DOHH2 (cell line): ENCODE results near the gene KRTAP10-3.
"Not testable (repeated sequence)": the region's sequence is repeated elsewhere in the genome, so short reads cannot be mapped to it uniquely, and the experiment has no call there.

Source experiments
- H3F3A ChIP-seq: fragments of 200-600 bp; sonication (generic), shearing (Covaris generic); 2 replicates; pipeline ENCODE4 v1.6.0; 2016; ENCODE audit warnings: antibody characterized with exemption, mild to moderate bottlenecking; ENCODE audit not compliant: control insufficient read depth, insufficient read depth
- H3K27ac ChIP-seq: fragments of 200-600 bp; sonication (generic); 2 replicates; pipeline ENCODE4 v1.5.1; 2014; ENCODE audit warnings: low read depth, mild to moderate bottlenecking, low read length, moderate library complexity
- H3K27me3 ChIP-seq: fragments of 200-600 bp; sonication (generic); 2 replicates; pipeline ENCODE4 v1.6.1; 2014; ENCODE audit warnings: mild to moderate bottlenecking, low read length, mixed read lengths; ENCODE audit not compliant: control insufficient read depth
- H3K36me3 ChIP-seq: fragments of 200-600 bp; sonication (generic); 2 replicates; pipeline ENCODE4 v1.6.1; 2014; ENCODE audit warnings: mild to moderate bottlenecking, low read length, moderate library complexity, mixed read lengths; ENCODE audit not compliant: control insufficient read depth
- H3K4me1 ChIP-seq: fragments of 200-600 bp; sonication (generic); 2 replicates; pipeline ENCODE4 v1.6.1; 2014; ENCODE audit warnings: mild to moderate bottlenecking, low read length, mixed read lengths; ENCODE audit not compliant: control insufficient read depth
- H3K4me2 ChIP-seq: fragments of 200-600 bp; sonication (generic); 2 replicates; pipeline ENCODE4 v1.6.0; 2014; ENCODE audit warnings: mild to moderate bottlenecking, low read length, moderate library complexity
- H3K4me3 ChIP-seq: fragments of 200-600 bp; sonication (generic); 2 replicates; pipeline ENCODE4 v1.5.1; 2014; ENCODE audit warnings: mild to moderate bottlenecking, low read length, mixed read lengths
- H3K79me2 ChIP-seq: fragments of 200-600 bp; sonication (generic); 2 replicates; pipeline ENCODE4 v1.6.1; 2014; ENCODE audit warnings: mild to moderate bottlenecking, low read length, mixed read lengths; ENCODE audit not compliant: control insufficient read depth
- H3K9me2 ChIP-seq: fragments of 200-600 bp; sonication (generic); replicated peaks from 2 replicates; pipeline ENCODE4 v1.6.1; 2014; ENCODE audit warnings: mild to moderate bottlenecking, low read length, mixed read lengths; ENCODE audit not compliant: control insufficient read depth
- H3K9me3 ChIP-seq: fragments of 200-600 bp; sonication (generic); 2 replicates; pipeline ENCODE4 v1.6.1; 2014; ENCODE audit warnings: antibody characterized with exemption, low read length, mixed read lengths; ENCODE audit not compliant: control insufficient read depth, insufficient read depth
- H4K20me1 ChIP-seq: fragments of 200-600 bp; sonication (generic); 2 replicates; pipeline ENCODE4 v1.6.0; 2014; ENCODE audit warnings: low read depth, mild to moderate bottlenecking, antibody characterized with exemption, low read length, moderate library complexity; ENCODE audit not compliant: control insufficient read depth, insufficient read depth
- CTCF ChIP-seq: fragments of 200-600 bp; sonication (generic); IDR thresholded peaks from one replicate; pipeline ENCODE4 v1.5.1; 2014; ENCODE audit warnings: antibody characterized with exemption, mild to moderate bottlenecking, low read depth, low read length; ENCODE audit not compliant: poor library complexity, severe bottlenecking
- EZH2phosphoT487 ChIP-seq: fragments of 200-600 bp; sonication (generic); IDR thresholded peaks from 2 replicates; pipeline ENCODE4 v1.6.1; 2017; ENCODE audit warnings: borderline replicate concordance, mild to moderate bottlenecking, antibody characterized with exemption, low read length, moderate library complexity, mixed read lengths

Gene KRTAP10-3

GRCh38 chr21:44581158-44581557 is 22.6 kb upstream of the KRTAP10-3 start:
- no peak overlapping the region for H3K4me2 ChIP-seq
- peaks cover 13% of the 10 kb centered on the region; the same call in 1 of the 2 replicates for H3K9me3 ChIP-seq
- H3K4me3 ChIP-seq: no peak overlapping the region
- H3K9me2 ChIP-seq: no peaks in the 10 kb centered on the region
- no peaks in the 10 kb centered on the region for H3K36me3 ChIP-seq
- no peak overlapping the region for H3K27ac ChIP-seq
- no peaks in the 10 kb centered on the region for H3K27me3 ChIP-seq
- H3K4me1 ChIP-seq: no peaks in the 10 kb centered on the region
- H3K79me2 ChIP-seq: no peaks in the 10 kb centered on the region
- H3F3A ChIP-seq: no peaks in the 10 kb centered on the region
- TF ChIP-seq EZH2phosphoT487 (no peak), CTCF (no peak)
- no peaks in the 10 kb centered on the region for H4K20me1 ChIP-seq

DNA sequence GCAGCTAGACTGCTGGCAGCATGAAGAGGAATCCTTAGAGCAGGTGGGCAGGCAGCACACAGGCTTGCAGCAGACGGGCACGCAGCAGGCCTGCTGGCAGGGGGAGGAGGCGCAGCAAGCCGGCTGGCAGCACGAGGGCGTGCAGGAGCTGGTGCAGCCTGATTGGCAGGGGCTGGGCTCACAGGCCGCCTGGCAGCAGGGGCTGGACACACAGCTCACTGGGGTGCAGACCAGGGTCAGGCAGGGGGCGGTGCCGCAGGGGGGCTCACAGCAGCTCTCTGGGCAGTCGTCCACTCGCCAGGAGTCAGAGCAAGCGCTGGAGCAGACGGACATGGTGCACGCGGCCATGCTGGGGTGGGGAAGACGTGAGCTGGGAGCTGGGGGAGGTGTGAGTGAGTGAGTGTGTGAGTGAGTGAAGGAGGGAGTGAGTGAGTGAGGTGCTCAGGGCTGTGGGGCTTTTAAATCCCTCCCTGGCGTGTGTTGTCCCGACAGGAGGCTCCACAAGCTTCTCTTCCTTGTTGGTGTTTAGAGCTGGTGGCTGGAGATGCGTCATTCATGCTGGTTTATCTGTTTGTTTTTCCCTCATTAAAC is 21.7 kb upstream of the KRTAP10-3 start, which contains the start of gene KRTAP10-5:
Gene KRTAP10-5 (minus strand): TSS at position 374 of the 591 bp plus-strand sequence. CDS start 26 bp downstream, at position 348.
- H3K36me3 ChIP-seq, H3K4me2 ChIP-seq, H3K4me1 ChIP-seq, H3K27ac ChIP-seq, H3F3A ChIP-seq, H3K79me2 ChIP-seq, H3K4me3 ChIP-seq, H3K27me3 ChIP-seq, H3K9me2 ChIP-seq, H4K20me1 ChIP-seq: not testable (repeated sequence)
- peaks cover 13% of the 10 kb centered on the region; the same call in 1 of the 2 replicates for H3K9me3 ChIP-seq

DNA sequence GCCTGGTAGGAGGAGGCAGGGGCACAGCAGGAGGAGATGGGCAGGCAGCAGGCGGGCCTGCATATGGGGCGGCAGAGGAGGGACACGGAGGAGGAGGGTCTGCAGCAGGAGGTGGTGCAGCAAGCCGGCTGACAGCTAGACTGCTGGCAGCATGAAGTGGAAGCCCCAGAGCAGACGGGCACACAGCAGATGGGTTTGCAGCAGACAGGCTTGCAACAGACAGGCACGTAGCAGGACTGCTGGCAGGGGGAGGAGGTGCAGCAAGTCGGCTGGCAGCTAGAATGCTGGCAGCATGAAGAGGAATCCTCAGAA is 21.2 kb upstream of the KRTAP10-3 start:
- Histone ChIP-seq H3K4me1 (no peaks in the 10 kb centered on the region), H3K9me2 (no peaks in the 10 kb centered on the region), H3K9me3 (peaks cover 13% of the 10 kb centered on the region; the same call in 1 of the 2 replicates), H3F3A (no peaks in the 10 kb centered on the region), H3K27me3 (no peaks in the 10 kb centered on the region), H3K79me2 (no peaks in the 10 kb centered on the region), H3K4me2 (no peak overlapping the region), H4K20me1 (no peaks in the 10 kb centered on the region), H3K27ac (no peak overlapping the region), H3K4me3 (no peak overlapping the region), H3K36me3 (no peaks in the 10 kb centered on the region)
- TF ChIP-seq CTCF (no peak), EZH2phosphoT487 (no peak)

GRCh38 chr21:44579056-44579832 is 20.6 kb upstream of the KRTAP10-3 start:
- Histone ChIP-seq H3K4me3 (no peak overlapping the region), H3F3A (no peaks in the 10 kb centered on the region), H3K9me3 (peaks cover 13% of the 10 kb centered on the region; the same call in 1 of the 2 replicates), H3K4me2 (no peak overlapping the region), H4K20me1 (no peaks in the 10 kb centered on the region), H3K27me3 (no peaks in the 10 kb centered on the region), H3K9me2 (no peaks in the 10 kb centered on the region), H3K4me1 (no peaks in the 10 kb centered on the region), H3K79me2 (no peaks in the 10 kb centered on the region), H3K27ac (no peak overlapping the region), H3K36me3 (no peaks in the 10 kb centered on the region)
- TF ChIP-seq CTCF: no peak
- TF ChIP-seq EZH2phosphoT487: no peak
